ENCODE measurements around the gene GALK1. TPM values are rescaled to one million over a fixed set of nuclear protein-coding genes. Genes with fewer than 3 reads are reported as not detected.

GALK1 gene
- total RNA-seq, 4 donors from 2014 or later: 8.7 to 18.3 (median 11.0) TPM

- TF ChIP-seq POLR2A (IDR thresholded peaks at IDR 0.05): no peak
- TF ChIP-seq, protein P1, sequence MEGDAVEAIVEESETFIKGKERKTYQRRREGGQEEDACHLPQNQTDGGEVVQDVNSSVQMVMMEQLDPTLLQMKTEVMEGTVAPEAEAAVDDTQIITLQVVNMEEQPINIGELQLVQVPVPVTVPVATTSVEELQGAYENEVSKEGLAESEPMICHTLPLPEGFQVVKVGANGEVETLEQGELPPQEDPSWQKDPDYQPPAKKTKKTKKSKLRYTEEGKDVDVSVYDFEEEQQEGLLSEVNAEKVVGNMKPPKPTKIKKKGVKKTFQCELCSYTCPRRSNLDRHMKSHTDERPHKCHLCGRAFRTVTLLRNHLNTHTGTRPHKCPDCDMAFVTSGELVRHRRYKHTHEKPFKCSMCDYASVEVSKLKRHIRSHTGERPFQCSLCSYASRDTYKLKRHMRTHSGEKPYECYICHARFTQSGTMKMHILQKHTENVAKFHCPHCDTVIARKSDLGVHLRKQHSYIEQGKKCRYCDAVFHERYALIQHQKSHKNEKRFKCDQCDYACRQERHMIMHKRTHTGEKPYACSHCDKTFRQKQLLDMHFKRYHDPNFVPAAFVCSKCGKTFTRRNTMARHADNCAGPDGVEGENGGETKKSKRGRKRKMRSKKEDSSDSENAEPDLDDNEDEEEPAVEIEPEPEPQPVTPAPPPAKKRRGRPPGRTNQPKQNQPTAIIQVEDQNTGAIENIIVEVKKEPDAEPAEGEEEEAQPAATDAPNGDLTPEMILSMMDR (IDR thresholded peaks at IDR 0.05 in 4 of 5, conservative IDR thresholded peaks at IDR 0.05 in 1 of 5): no peak
- ATAC-seq (no peak), DNase-seq (no peak)
- H3K4me1 ChIP-seq: no peaks in the 10 kb centered on the region
- H3K4me3 ChIP-seq: no peak overlapping the region
- no peaks in the 10 kb centered on the region for H3K9me3 ChIP-seq
- H3K36me3 ChIP-seq: no peaks in the 10 kb centered on the region
- intact Hi-C loops (cut with DNase I; ENCODE audit: low total_unique reads): no loop called here
- no peaks in the 10 kb centered on the region for H3K27me3 ChIP-seq
- in situ Hi-C loops (cut with MboI; ENCODE audit: low sequenced_read_pairs in 4 of 4): no loop called here
- no peak overlapping the region for H3K27ac ChIP-seq
Observed at GRCh38 chr17:75731716-75732498, 33.1 kb downstream of the GALK1 start.

DNA sequence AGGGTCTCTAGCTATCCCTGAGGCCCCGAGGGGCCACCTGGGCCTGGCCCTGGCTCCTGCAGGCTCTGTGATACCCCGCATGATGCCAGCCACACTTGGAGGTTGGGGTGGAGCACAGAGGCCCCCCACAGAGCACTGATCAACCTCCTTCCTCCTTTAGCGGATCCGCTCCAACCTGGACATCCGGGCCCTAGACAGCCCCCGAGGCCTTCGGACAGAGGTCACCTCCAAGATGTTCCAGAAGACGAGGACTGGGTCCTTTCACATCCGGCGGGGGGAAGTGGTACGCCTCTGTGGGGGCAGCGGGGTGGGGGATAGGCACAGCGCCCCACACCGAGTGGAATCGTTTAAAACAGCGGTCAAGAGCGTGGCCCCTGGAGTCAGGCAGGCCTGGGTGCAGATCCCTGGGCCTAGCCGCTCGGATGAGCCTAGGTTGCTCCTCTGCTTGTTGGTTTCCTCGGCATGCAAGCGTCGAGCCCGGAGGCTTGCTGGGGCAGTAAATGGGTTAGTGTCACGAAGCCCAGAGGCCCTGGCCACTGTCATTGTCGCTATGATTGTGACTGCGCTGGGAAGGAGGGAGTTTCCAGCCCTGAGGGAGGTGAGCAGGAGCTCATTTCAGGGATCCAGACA, 33.8 kb downstream of the GALK1 start:
- Histone ChIP-seq H3K27ac (no peak overlapping the region), H3K9me3 (no peaks in the 10 kb centered on the region), H3K27me3 (no peaks in the 10 kb centered on the region), H3K4me3 (no peak overlapping the region), H3K4me1 (no peaks in the 10 kb centered on the region), H3K36me3 (no peaks in the 10 kb centered on the region)
- in situ Hi-C loops (cut with MboI; ENCODE audit: low sequenced_read_pairs in 4 of 4) (no loop called here), intact Hi-C loops (cut with DNase I; ENCODE audit: low total_unique reads) (no loop called here)
- DNase-seq (no peak), ATAC-seq (no peak)
- TF ChIP-seq POLR2A (IDR thresholded peaks at IDR 0.05): no peak
- TF ChIP-seq, protein P1 (IDR thresholded peaks at IDR 0.05 in 4 of 5, conservative IDR thresholded peaks at IDR 0.05 in 1 of 5): no peak

GRCh38 chr17:75730065-75730464, 34.9 kb downstream of the GALK1 start:
- ATAC-seq (no peak), DNase-seq (no peak)
- H3K9me3 ChIP-seq: no peaks in the 10 kb centered on the region
- no peaks in the 10 kb centered on the region for H3K27me3 ChIP-seq
- H3K36me3 ChIP-seq: no peaks in the 10 kb centered on the region
- no peak for TF ChIP-seq POLR2A (IDR thresholded peaks at IDR 0.05)
- TF ChIP-seq, protein P1 (IDR thresholded peaks at IDR 0.05 in 4 of 5, conservative IDR thresholded peaks at IDR 0.05 in 1 of 5): no peak
- no peak overlapping the region for H3K4me3 ChIP-seq
- H3K27ac ChIP-seq: no peak overlapping the region
- H3K4me1 ChIP-seq: no peaks in the 10 kb centered on the region
- intact Hi-C loops (cut with DNase I; ENCODE audit: low total_unique reads) (no loop called here), in situ Hi-C loops (cut with MboI; ENCODE audit: low sequenced_read_pairs in 4 of 4) (no loop called here)

GRCh38 chr17:75729351-75729750, 35.6 kb downstream of the GALK1 start:
- H3K4me3 ChIP-seq: no peak overlapping the region
- H3K27me3 ChIP-seq: no peaks in the 10 kb centered on the region
- H3K4me1 ChIP-seq: no peaks in the 10 kb centered on the region
- intact Hi-C loops (cut with DNase I; ENCODE audit: low total_unique reads): no loop called here
- no peak for TF ChIP-seq POLR2A (IDR thresholded peaks at IDR 0.05)
- no peaks in the 10 kb centered on the region for H3K36me3 ChIP-seq
- H3K27ac ChIP-seq: no peak overlapping the region
- no peaks in the 10 kb centered on the region for H3K9me3 ChIP-seq
- no peak for ATAC-seq
- in situ Hi-C loops (cut with MboI; ENCODE audit: low sequenced_read_pairs in 4 of 4): no loop called here
- DNase-seq: no peak

DNA sequence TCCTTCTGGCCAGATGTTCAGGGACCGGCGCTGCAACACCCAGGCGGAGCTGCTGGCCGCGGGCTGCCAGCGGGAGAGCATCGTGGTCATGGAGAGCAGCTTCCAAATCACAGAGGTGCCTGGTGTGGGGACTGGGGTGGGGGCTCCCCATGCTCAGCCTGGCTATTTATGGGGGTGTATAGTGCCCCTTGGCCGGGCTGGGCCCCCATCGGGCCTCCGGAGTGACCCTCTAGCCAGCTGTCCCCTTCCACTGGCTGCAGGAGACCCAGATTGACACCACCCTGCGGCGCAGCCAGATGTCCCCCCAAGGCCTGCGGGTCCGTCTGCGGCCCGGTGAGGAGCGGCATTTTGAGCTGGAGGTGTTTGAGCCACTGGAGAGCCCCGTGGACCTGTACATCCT, 37.6 kb downstream of the GALK1 start:
- ATAC-seq (no peak), DNase-seq (no peak)
- H3K27ac ChIP-seq: no peak overlapping the region
- intact Hi-C loops (cut with DNase I; ENCODE audit: low total_unique reads): no loop called here
- no peaks in the 10 kb centered on the region for H3K36me3 ChIP-seq
- H3K4me3 ChIP-seq: no peak overlapping the region
- peaks cover 0 to 2% (median 0%) of the 10 kb centered on the region in 3 donors for H3K27me3 ChIP-seq
- in situ Hi-C loops (cut with MboI; ENCODE audit: low sequenced_read_pairs in 4 of 4): no loop called here
- H3K9me3 ChIP-seq: no peaks in the 10 kb centered on the region
- TF ChIP-seq POLR2A (IDR thresholded peaks at IDR 0.05): no peak
- TF ChIP-seq, protein P1 (IDR thresholded peaks at IDR 0.05 in 4 of 5, conservative IDR thresholded peaks at IDR 0.05 in 1 of 5): no peak
- H3K4me1 ChIP-seq: no peaks in the 10 kb centered on the region

Measured in gastrocnemius medialis (tissue), 4 donors.